ENCODE results near the gene RAB11A. TPM values are rescaled to one million over a fixed set of nuclear protein-coding genes. Genes with fewer than 3 reads are reported as not detected.

RAB11A gene
- total and polyA plus RNA-seq, 9 of the 15 experiments (the other 6 are each of a cell fraction or from before 2014, with no cell fraction given): 129 to 369 (median 245) TPM

DNA sequence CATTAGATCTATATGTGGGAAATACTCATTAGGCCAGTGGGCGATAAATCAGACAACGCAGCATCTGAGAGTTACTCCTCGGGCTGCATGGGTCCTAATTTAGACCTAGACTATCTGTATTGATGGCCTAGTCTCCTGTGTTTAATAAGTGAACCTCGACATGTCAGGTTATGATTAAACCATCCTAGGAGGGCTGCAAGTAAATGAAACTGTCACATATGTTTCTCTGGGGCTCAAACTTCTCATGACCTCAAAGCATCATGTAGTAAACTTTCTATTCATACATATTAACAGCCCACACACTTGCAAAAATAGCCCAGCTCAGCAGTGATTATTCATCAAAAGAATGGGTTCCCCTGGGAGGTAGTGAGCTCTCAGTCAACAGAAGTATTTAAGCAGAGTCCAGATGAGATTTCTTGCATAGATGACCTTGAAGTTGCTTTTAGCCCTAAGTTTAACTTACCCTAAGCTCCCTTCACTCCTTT lies 51.6 kb downstream of the RAB11A start:
- WGBS (ENCODE audit: insufficient coverage, low coverage, missing lambda C conversion rate): 55% methylated on average over 4 of the region's 4 CpGs
- POLR2A ChIA-PET: interaction anchor here (0.7 to 1.0 kb wide), 3 partner anchors 31 to 494 kb away, joined by 3 to 4 read pairs (median 3); no protein-coding TSS in a partner anchor
- no peak overlapping the region for H3K4me2 ChIP-seq (ENCODE audit: insufficient read depth, low read length)

More for the DNA sequence above, 51.6 kb downstream of the RAB11A start:
- no peak overlapping the region for H3K4me3 ChIP-seq
- H3K9me3 ChIP-seq (replicated peaks; ENCODE audit: control insufficient read depth, insufficient read depth, low read depth, low read length): no peaks in the 10 kb centered on the region
- ATAC-seq (no peak), DNase-seq (ENCODE audit: extremely low read depth in 1 of 4, low spot score in 3 of 4) (no peak), FAIRE-seq (no peak)
- H3K4me1 ChIP-seq (replicated peaks in 1 of 2; ENCODE audit: control insufficient read depth in 2 of 2, insufficient read depth in 2 of 2, low read length in 2 of 2): peaks cover 7 to 10% of the 10 kb centered on the region in 2 experiments
- H3K27me3 ChIP-seq (ENCODE audit: control insufficient read depth in 2 of 2, insufficient read depth in 2 of 2, low read length in 2 of 2): no peaks in the 10 kb centered on the region
- no peaks in the 10 kb centered on the region for H3K36me3 ChIP-seq (ENCODE audit: control insufficient read depth, insufficient read depth, low read length)
- no peaks in the 10 kb centered on the region for H3K79me2 ChIP-seq (ENCODE audit: control insufficient read depth, insufficient read depth, low read length)
- no peak overlapping the region for H2AFZ ChIP-seq (ENCODE audit: low read depth, low read length)
- intact Hi-C loops (cut with micrococcal nuclease) (no loop called here), in situ Hi-C loops (cut with MboI) (no loop called here)
- H3K27ac ChIP-seq (ENCODE audit: extremely low read depth, low read depth, low read length): no peak overlapping the region
- peaks cover 9% of the 10 kb centered on the region for H3K9me1 ChIP-seq (ENCODE audit: control insufficient read depth, insufficient read depth, low read length)
- no peaks in the 10 kb centered on the region; the same call in 1 of the 2 replicates for H4K20me1 ChIP-seq (replicated peaks; ENCODE audit: control insufficient read depth, insufficient read depth, low read length)
- CTCF ChIA-PET (ENCODE audit: low intra/inter-chr PET ratio): no interaction called here
- no TSS peak for BruUV-seq (replicated peaks)
- no peak for TF ChIP-seq KDM1A (IDR thresholded peaks at IDR 0.05)
- no peak for TF ChIP-seq ZC3H8 (IDR thresholded peaks at IDR 0.05)
- no peak for TF ChIP-seq CCAR2 (IDR thresholded peaks at IDR 0.05; ENCODE audit: low read depth, low read length)
- no peak for TF ChIP-seq FOXJ3 (CRISPR knock-in tag; IDR thresholded peaks at IDR 0.05)
- no peak for TF ChIP-seq NFE2L1 (tag; IDR thresholded peaks at IDR 0.05; ENCODE audit: borderline replicate concordance, low read depth)
- no peak for TF ChIP-seq TGIF2 (CRISPR knock-in tag; IDR thresholded peaks at IDR 0.05)
- no peak for TF ChIP-seq ZNF79 (CRISPR knock-in tag; IDR thresholded peaks at IDR 0.05; ENCODE audit: low read depth)
- TF ChIP-seq, protein P1, sequence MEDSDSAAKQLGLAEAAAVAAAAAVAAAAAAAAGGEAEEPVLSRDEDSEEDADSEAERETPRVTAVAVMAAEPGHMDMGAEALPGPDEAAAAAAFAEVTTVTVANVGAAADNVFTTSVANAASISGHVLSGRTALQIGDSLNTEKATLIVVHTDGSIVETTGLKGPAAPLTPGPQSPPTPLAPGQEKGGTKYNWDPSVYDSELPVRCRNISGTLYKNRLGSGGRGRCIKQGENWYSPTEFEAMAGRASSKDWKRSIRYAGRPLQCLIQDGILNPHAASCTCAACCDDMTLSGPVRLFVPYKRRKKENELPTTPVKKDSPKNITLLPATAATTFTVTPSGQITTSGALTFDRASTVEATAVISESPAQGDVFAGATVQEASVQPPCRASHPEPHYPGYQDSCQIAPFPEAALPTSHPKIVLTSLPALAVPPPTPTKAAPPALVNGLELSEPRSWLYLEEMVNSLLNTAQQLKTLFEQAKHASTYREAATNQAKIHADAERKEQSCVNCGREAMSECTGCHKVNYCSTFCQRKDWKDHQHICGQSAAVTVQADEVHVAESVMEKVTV (CRISPR knock-in tag; IDR thresholded peaks at IDR 0.05): no peak
- TF ChIP-seq ZNF354B (CRISPR knock-in tag; IDR thresholded peaks at IDR 0.05): no peak
- TF ChIP-seq, protein P2, sequence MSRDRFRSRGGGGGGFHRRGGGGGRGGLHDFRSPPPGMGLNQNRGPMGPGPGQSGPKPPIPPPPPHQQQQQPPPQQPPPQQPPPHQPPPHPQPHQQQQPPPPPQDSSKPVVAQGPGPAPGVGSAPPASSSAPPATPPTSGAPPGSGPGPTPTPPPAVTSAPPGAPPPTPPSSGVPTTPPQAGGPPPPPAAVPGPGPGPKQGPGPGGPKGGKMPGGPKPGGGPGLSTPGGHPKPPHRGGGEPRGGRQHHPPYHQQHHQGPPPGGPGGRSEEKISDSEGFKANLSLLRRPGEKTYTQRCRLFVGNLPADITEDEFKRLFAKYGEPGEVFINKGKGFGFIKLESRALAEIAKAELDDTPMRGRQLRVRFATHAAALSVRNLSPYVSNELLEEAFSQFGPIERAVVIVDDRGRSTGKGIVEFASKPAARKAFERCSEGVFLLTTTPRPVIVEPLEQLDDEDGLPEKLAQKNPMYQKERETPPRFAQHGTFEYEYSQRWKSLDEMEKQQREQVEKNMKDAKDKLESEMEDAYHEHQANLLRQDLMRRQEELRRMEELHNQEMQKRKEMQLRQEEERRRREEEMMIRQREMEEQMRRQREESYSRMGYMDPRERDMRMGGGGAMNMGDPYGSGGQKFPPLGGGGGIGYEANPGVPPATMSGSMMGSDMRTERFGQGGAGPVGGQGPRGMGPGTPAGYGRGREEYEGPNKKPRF (IDR thresholded peaks at IDR 0.05; ENCODE audit: low read depth, low read length): no peak
- no peak overlapping the region for H3K9ac ChIP-seq (ENCODE audit: insufficient read depth in 1 of 2, low read depth in 2 of 2, low read length in 2 of 2)

All from K562 (cell line).